ENCODE results near the gene ZNG1A.
"Not testable (repeated sequence)": the region's sequence is repeated elsewhere in the genome, so short reads cannot be mapped to it uniquely, and the experiment has no call there.

The ZNG1A gene

DNA sequence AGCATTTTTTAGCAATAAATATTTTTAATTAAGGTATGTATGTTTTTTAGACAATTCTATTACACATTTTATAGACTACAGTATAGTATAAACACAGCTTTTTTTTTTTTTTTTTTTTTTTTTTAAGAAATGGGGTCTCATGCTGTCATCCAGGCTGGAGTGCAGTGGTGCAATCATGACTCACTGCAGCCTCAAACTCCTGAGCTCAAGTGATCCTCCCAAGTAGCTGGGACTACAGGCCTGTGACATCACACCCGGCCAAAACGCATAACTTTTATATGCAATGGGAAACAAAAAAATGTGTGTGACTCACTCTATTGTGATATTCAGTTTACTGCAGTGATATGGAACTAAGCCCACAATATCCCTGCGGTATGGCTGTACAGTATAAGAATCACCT is 9.1 kb downstream of the ZNG1A start:
- not testable (repeated sequence) for DNase-seq

DNA sequence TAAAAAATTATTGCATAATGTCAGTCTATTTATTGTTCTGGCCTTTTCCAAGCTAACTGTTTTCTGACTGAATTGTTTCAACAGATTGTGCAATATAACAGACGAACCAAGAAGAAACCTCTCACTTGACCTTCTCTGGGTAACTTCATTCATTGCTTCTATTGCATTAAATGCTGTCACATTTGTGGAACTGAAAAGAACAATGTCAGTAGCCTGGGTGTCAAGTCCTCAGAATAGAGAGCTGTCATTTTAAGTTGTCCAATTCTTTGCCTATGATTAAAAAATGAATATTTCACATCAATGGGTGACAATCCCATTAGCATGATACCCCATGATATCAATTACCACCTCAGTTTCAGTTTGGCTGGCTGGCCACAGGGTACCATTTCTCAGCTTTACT is 19.0 kb downstream of the ZNG1A start:
- DNase-seq = not testable (repeated sequence)

DNA sequence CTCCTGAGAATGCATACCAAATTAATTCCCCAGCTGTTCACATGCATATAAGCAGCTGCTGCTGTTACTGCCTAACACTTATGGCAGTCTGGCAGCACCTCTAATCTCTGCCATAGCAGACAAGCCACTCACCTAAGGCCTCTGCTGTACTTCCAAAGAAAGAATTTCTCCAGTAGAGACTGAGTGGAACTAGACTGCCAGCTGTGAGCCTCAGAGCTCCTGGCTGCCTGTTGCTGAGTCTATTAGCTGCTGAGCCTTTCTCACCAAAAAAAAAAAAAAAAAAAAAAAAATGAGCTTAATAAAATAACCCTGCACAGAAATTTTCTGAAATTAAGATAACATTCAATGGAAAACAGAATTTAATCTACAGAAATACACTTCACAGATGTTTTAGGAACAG is 27.7 kb downstream of the ZNG1A start:
- DNase-seq = not testable (repeated sequence)

DNA sequence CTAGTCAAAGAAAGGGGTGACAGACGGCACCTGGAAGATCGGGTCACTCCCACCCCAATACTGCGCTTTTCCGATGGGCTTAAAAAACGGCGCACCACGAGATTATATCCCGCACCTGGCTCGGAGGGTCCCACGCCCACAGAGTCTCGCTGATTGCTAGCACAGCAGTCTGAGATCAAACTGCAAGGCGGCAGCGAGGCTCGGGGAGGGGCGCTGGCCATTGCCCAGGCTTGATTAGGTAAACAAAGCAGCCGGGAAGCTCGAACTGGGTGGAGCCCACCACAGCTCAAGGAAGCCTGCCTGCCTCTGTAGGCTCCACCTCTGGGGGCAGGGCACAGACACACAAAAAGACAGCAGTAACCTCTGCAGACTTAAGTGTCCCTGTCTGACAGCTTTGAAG is 39.0 kb downstream of the ZNG1A start:
- not testable (repeated sequence) for DNase-seq

DNA sequence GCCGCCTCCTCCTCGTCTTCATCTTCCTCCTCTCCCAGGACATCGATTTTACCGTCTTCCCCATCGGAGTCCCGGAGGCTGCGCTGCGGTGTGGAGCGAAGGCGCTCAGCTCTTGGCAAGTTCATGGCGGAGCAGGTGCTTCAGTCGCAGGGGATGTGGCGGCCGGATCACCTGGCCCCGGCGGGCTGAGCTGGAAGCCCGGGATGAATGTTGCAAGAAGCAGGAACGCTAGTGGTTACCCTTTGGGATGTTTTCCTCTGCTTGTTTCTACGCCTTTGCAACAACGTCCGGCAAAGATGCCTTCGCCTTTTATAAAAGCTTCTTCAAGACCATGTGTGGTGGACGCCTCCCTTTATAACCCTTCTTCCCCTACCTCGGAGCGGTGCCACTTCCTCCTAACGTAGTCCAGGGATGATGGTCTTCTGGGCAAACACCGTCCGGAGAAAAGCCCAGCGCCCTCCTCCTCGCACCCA is 60.8 kb downstream of the ZNG1A start, which contains the start of gene FOXD4:
FOXD4 (minus strand) TSS at position 423 of the 473 bp plus-strand sequence; CDS start at position 125, 298 bp downstream.
- DNase-seq = not testable (repeated sequence)

DNA sequence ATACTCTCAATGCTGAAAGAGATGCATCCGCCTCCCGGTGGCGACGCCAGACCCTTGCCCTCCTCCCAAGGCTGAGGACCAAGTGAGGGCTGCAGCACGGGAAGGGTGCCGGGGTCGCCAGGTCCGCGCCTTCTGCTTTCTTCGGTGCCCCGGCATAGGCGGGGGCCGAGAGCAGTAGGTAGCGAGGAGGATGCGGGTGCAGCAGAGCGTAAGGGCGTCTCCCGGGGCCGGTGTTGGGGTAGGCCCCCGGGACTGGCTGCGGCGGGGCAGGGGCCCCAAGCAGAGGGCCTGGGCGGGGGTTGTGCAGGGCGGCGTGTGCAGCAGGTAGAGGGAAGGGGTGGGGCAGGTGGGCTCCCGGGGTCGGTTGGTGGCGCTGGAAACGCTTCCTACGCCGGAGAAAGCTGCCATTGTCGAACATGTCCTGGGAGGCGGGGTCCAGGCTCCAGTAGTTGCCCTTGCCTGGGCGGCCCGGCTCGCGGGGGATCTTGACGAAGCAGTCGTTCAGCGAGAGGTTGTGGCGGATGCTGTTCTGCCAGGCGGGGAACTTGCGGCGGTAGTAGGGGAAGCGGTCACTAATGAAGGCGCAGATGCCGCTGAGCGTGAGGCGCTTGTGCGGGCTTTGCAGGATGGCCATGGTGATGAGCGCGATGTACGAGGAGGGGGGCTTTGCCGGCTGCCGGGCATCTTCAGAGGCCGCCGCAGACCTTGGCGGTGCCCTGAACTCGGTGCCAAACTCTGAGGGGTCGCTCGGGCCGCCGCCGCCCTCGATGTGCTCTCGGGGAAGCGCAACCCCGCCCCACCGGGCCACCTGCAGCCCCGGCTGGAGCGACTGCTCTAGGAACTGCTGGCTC is 61.5 kb downstream of the ZNG1A start:
- not testable (repeated sequence) for DNase-seq

- DNase-seq = not testable (repeated sequence)
Measured at GRCh38 chr9:116239-117077, 62.4 kb downstream of the ZNG1A start.

- DNase-seq = not testable (repeated sequence)
Measured at GRCh38 chr9:115118-115451, 63.8 kb downstream of the ZNG1A start.

DNA sequence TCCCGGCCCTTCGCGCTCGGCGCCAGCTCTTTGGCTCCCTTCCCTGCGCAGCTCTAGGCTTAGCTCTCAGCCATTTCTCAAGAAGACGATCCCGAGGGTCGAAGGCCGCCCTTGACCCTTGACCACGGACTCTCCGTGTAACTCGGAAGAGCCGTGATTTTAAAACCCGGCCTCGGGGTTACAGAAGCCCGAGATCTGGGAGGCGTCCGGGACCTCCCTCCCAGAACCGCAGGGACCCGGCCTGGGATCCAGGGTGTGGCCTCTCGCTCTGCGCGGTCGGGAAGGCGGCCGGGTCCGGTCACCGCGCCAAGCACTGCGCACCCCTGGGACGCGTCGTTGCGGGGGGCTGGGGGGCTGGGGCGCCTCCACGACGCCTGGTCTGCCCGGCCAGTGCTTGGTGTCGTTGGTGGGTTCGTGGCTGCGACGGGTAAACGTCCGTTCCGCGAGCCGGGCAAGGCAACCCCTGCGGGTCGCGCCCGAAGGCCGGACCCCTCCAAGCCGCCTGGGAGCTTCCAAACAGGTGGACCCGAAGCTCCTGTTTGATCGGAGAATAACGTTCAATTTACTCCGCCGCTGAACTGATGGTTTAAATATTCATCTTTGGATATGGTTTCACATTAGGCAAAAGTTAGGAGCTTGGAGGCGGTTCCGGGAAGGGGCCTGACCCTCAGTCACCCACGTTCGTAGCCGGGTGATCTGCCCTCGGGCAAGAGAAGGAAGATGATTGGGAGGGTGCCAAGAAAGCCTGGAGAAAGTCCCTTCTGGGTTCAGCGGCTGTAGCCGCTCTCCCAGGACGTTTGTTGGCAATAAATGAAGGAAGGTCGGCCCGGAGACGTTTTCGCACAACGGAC is 64.4 kb downstream of the ZNG1A start:
- not testable (repeated sequence) for DNase-seq

GRCh38 chr9:113468-114266 is 65.2 kb downstream of the ZNG1A start:
- not testable (repeated sequence) for DNase-seq

DNA sequence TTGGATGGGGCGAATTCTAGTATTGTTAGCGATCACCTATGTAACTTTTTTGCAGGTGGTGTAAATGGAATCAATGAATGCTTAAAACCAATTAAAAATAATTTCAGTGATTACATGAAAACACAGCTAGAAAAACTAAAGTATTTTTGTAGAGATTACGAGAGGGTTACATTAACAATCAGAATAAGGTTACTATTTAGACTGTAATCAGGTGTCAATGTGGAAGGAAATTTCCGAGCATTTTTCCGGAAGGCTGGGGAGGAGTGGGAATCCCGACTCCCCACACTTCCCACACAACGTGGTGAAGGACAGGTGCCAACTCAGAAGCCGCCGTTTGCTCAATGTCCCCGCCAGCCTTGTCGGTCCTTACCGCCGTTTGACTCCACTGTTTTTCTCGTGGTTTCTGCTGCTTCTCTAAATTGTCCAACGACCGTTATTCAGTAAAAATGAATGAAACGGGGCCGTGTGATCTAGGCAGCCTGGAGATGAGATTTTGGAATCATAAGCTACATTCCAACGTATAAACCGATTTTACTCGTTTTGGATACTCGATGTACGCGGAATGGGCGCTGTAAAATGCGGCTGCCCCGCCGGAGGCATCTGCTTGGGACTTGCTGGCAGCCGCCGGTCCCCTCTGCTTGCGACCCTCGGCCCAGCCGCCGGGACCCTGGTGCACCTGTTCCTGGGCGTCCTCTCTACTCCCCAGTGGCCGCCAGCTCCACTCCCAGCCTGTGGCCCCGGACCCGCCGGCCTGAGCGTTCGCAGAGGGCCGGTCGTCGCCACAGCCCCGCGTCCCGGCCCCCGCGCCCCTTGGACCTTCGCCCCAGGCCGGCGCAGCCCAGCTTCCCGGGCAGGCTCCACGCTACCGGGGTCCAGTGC is 66.0 kb downstream of the ZNG1A start:
- not testable (repeated sequence) for DNase-seq

DNA sequence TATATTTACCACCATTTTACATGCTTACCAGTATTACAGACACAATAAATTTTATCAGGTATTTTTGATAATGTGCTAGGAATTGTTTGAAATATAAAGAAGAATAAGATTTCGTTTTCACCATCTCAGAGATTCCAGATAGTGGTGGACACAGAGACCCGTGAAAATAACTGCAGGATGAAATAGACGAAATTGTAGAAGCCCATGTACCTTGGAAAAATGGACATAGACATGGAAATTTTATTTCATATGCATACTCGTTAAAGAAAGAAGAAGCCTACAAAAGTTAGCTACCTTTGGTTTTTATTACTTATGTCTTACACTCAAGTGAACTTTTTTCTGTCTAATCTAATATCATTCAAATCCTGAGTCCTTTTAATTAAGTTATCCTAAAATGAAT is 68.2 kb downstream of the ZNG1A start:
- DNase-seq = not testable (repeated sequence)

DNA sequence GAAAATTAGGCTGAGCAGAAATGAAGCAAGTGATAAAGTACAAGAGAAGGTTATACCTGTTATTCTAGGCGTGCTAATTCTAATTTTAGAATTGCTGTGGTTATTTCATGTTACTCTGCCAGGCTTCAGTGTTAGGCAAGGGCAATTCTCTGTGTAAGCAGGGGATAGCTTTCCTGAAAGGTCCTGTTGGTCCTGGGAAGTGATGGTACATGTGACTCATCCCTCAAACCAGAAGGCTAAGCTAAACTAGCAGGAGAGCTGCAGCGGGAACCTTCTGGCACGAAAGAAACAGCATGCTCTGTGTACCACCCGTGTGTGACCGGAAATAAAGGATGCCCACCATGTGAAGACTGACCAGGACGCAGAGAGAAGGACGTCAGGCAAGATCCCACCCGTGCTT is 69.3 kb downstream of the ZNG1A start:
- DNase-seq = not testable (repeated sequence)

GRCh38 chr9:108742-109495 is 69.9 kb downstream of the ZNG1A start:
- not testable (repeated sequence) for DNase-seq

DNA sequence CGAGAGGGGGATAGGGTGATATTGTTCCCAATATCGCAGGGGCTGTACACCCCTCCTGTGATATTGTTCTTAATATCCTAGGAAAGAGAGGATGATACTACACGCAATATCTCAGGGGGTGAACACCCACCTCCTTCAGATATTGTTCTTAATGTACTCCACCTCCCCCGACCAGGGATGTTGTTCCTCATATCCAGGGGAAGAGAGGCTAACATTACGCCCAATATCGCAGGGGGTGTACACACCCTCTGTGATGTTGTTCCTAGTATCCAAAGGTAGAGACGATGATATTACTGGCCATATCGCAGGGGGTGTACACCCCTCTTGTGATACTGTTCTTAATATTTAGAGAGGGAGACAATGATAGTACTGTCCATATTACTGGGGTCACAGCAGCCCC is 72.9 kb downstream of the ZNG1A start:
- not testable (repeated sequence) for DNase-seq

DNA sequence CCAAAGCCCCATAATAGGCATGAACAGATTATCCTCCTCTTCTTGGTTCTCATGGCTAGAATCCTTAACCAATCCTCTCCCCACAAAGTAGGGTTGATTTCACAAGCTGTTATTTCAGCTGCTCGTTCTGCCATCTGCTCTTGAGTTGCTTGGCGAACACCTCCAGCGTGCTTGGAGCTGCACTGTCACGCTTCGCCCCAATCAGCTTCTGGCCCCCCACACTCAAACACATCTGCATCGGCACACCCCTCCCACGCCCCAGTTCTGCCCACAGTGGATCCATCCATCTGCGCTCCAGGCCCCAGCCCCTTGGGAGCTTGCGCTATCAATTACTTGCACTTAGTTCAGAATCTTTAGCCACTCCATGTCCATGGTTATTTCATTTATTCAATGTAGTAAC is 78.4 kb downstream of the ZNG1A start:
- not testable (repeated sequence) for DNase-seq

DNA sequence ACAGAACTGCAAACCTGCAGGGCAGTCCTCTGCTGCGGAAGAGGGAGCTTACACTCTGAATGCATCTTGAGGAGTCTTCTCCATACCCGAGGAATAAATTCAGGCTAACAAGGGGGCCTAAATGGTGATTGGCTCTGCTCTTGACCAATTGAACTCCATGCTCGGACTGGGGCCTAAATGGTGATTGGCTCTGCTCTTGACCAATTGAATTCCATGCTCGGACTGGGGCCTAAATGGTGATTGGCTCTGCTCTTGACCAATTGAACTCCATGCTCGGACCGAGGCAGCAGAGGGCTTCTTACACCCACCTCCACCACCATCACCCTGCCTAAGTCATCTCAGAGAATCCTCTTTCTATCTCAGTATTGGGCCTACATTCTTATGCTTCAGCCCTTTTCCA is 79.0 kb downstream of the ZNG1A start:
- DNase-seq = not testable (repeated sequence)

DNA sequence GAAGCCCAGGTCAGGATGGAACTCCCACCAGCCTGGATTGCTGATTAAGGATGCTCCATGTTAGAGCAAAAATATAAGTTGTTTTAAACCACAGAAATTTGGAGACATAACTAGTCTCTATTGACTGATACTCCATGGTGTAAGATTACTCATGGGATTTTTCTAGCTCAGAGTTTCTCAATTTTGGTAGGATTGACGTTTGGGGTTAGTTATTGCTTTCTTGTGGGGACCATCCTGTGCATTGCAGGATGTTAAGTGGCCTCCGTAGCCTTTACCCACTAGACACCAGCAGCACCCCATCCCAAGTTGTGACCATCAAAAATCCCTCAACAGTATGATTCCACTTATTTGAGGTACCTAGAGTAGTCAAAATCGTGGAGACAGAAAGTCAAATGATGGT is 80.1 kb downstream of the ZNG1A start:
- not testable (repeated sequence) for DNase-seq

DNA sequence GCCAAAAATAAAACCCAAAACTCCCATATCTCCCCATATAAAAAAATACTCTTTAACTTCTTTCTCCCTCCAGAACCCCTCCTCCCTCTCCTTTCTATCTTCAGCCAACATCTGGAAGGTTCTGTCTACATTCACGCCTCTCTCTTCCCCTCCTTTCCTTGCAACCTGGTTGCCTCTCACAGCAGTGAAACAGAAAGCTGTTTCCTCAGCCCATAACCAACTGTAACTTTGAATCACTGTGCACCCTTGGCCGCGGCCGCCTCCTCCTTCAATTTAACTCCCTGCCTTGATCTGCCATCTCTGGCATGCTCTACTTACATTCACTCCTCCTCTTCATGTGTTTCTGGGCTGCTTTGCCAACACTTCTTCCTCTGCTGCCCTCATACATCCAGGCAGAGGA is 83.9 kb downstream of the ZNG1A start:
- DNase-seq = not testable (repeated sequence)

DNA sequence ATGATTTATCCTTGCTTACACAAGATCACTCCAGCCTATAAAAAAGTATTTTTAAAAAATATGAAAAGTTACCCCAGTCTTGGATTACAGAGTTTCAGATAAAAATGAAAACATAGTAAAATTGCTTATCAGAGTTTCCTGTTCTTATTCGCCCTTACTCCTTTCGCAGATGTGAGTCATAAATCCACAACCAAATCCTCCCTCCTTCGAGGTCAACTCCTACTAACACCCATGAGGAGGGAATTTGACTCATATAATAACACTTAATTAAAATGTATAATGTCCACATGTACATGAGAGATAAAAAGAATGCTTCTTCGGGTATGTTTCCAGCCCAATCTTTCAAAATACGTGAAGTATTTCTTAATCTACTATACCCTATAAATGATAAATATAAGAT is 84.5 kb downstream of the ZNG1A start:
- DNase-seq = not testable (repeated sequence)
